DOHH2 (cell line): Measurements from ENCODE around the gene STRA8.

Source experiments
- EZH2phosphoT487 ChIP-seq: fragments of 200-600 bp; sonication (generic); IDR thresholded peaks from 2 replicates; pipeline ENCODE4 v1.6.1; 2017; ENCODE audit warnings: borderline replicate concordance, mild to moderate bottlenecking, antibody characterized with exemption, low read length, moderate library complexity, mixed read lengths
- TF ChIP-seq, protein P1 (sequence below): fragments of 200-600 bp; sonication (generic); IDR thresholded peaks from one replicate; pipeline ENCODE4 v1.5.1; 2014; ENCODE audit warnings: antibody characterized with exemption, mild to moderate bottlenecking, low read depth, low read length; ENCODE audit not compliant: poor library complexity, severe bottlenecking

DNA sequence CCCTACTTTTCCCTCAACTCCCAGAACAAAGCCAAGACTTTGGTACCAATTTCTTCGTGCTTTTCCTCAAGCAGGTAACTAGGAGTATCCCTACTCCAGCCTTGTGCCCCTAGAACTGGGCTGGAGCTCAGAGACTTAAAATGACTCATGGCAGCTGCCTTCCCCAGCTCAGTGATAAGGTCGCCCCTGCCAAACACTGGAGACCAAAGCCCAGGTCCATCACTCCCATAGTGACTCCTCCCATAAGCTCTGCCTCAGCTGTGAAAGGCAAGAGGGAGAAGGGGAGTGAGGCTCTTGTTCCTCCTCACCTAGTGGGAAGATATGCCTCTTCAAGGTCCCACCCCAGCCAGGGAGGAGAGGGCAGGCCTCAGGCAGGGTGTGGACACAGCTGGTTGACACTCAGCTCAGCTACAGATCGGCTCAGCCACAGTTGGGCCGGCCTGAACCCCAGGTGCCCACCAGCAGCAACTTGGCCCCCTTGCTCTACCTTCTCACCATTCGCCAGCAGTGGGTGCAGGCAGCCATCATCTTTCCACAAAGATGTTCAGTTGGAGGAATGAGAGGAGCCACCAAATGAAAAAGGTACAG, 49.3 kb upstream of the STRA8 start:
- TF ChIP-seq, protein P1, sequence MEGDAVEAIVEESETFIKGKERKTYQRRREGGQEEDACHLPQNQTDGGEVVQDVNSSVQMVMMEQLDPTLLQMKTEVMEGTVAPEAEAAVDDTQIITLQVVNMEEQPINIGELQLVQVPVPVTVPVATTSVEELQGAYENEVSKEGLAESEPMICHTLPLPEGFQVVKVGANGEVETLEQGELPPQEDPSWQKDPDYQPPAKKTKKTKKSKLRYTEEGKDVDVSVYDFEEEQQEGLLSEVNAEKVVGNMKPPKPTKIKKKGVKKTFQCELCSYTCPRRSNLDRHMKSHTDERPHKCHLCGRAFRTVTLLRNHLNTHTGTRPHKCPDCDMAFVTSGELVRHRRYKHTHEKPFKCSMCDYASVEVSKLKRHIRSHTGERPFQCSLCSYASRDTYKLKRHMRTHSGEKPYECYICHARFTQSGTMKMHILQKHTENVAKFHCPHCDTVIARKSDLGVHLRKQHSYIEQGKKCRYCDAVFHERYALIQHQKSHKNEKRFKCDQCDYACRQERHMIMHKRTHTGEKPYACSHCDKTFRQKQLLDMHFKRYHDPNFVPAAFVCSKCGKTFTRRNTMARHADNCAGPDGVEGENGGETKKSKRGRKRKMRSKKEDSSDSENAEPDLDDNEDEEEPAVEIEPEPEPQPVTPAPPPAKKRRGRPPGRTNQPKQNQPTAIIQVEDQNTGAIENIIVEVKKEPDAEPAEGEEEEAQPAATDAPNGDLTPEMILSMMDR, result no peak
- TF ChIP-seq EZH2phosphoT487, result no peak
